Natural killer cell treated with Interleukin-12 subunit alpha and Interleukin-12 subunit beta and Interleukin-15 and Interleukin-18, amount 100 ng/mL, for 72 hours (primary cell): ENCODE results near the gene HSPB8. TPM values are rescaled to one million over a fixed set of nuclear protein-coding genes. Genes with fewer than 3 reads are reported as not detected.

Source experiments
- ATAC-seq, 2 donors: fragments of 150-1000 bp; cut with Tn5 transposase in 1 of 2; sonication (Bioruptor Pico), chemical (Tn5 transposase) in 1 of 2; 2 replicates each; pipeline ENCODE4 v1.10.0; 2021
- DNase-seq: peaks from one replicate; pipeline ENCODE4 v3.0.0; 2022; ENCODE audit warnings: low spot score
- H3K27ac Mint-ChIP-seq, 2 donors: 1 replicate in 1 of 2; 2 replicates in 1 of 2; pipeline ENCODE4 v1.8.0; 2022; ENCODE audit warnings: mixed read lengths in 2 of 2, mild to moderate bottlenecking in 1 of 2, moderate library complexity in 1 of 2
- H3K27me3 Mint-ChIP-seq, 2 donors: 1 replicate in 1 of 2; 2 replicates in 1 of 2; pipeline ENCODE4 v1.8.0; 2022; ENCODE audit warnings: mixed read lengths in 2 of 2
- H3K36me3 Mint-ChIP-seq: one replicate; pipeline ENCODE4 v1.8.0; 2022; ENCODE audit warnings: mixed read lengths
- H3K4me1 Mint-ChIP-seq, 2 donors: 1 replicate in 1 of 2; 2 replicates in 1 of 2; pipeline ENCODE4 v1.8.0; 2022; ENCODE audit warnings: low read depth in 2 of 2, mixed read lengths in 2 of 2, mild to moderate bottlenecking in 1 of 2
- H3K4me3 Mint-ChIP-seq: one replicate; pipeline ENCODE4 v1.8.0; 2022; ENCODE audit warnings: mixed read lengths
- H3K9me3 Mint-ChIP-seq: 2 replicates; pipeline ENCODE4 v1.8.0; 2022; ENCODE audit warnings: mixed read lengths
- total RNA-seq, 2 donors: library from RNA; stranded (reverse); gene quantifications; one replicate each; pipeline ENCODE4 v1.2.3, GENCODE V29; 2022

The HSPB8 gene
- total RNA-seq, 2 donors from 2014 or later: not detected

GRCh38 chr12:119236372-119236771 lies 57.6 kb downstream of the HSPB8 start:
- H3K4me3 Mint-ChIP-seq: no peak overlapping the region
- no peak for DNase-seq
- no peak overlapping the region for H3K27ac Mint-ChIP-seq
- no peaks in the 10 kb centered on the region for H3K36me3 Mint-ChIP-seq
- ATAC-seq: no peak
- no peaks in the 10 kb centered on the region for H3K9me3 Mint-ChIP-seq
- no peaks in the 10 kb centered on the region for H3K4me1 Mint-ChIP-seq
- H3K27me3 Mint-ChIP-seq: peaks cover 22 to 46% of the 10 kb centered on the region in 2 donors

DNA sequence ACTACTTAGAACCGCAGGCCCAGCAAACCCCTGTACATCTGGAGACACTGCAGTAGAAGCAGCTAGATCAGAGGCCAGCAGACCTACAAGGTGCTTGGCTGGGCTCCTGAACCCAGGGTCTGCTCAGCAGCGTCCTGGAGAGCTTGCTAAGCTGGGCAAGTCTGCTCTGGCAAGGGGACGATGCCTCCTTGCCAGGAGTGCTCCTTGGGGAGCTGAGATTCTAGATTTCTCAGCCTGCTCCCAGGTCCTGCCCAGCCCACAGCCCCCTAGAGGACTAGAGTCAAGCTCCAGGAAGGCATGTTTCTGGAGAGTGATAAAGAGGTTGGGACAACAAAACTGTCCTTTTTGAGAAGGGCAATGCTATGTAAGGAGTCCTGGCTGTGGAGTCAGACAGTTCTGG lies 60.3 kb downstream of the HSPB8 start:
- DNase-seq (no peak), ATAC-seq (peak in 1 of 2 donors; percentile 6)
- no peaks in the 10 kb centered on the region for H3K9me3 Mint-ChIP-seq
- H3K36me3 Mint-ChIP-seq: no peaks in the 10 kb centered on the region
- H3K4me1 Mint-ChIP-seq: no peaks in the 10 kb centered on the region
- H3K27ac Mint-ChIP-seq: no peak overlapping the region
- H3K4me3 Mint-ChIP-seq: no peak overlapping the region
- H3K27me3 Mint-ChIP-seq: peaks cover 10 to 25% of the 10 kb centered on the region in 2 donors

- Mint-ChIP-seq H3K27me3 (peaks cover 13 to 26% of the 10 kb centered on the region in 2 donors), H3K4me3 (no peak overlapping the region), H3K27ac (no peak overlapping the region), H3K9me3 (no peaks in the 10 kb centered on the region), H3K4me1 (no peaks in the 10 kb centered on the region), H3K36me3 (no peaks in the 10 kb centered on the region)
- DNase-seq: no peak
- ATAC-seq: no peak
Observed at GRCh38 chr12:119241049-119241448, 62.3 kb downstream of the HSPB8 start.

GRCh38 chr12:119241580-119242169 lies 62.9 kb downstream of the HSPB8 start:
- no peaks in the 10 kb centered on the region for H3K9me3 Mint-ChIP-seq
- DNase-seq (no peak), ATAC-seq (no peak)
- peaks cover 9 to 25% of the 10 kb centered on the region in 2 donors for H3K27me3 Mint-ChIP-seq
- H3K36me3 Mint-ChIP-seq: no peaks in the 10 kb centered on the region
- no peaks in the 10 kb centered on the region for H3K4me1 Mint-ChIP-seq
- H3K27ac Mint-ChIP-seq: no peak overlapping the region
- H3K4me3 Mint-ChIP-seq: no peak overlapping the region

Other genes starting within 250 kb of the HSPB8 start
- gene SRRM4, start 197.4 kb upstream of the HSPB8 start, total RNA-seq: not detected
- gene CCDC60, start 155.8 kb downstream of the HSPB8 start, total RNA-seq: not detected